ENCODE results near the gene TMEM191C.
"Not testable (repeated sequence)": the region's sequence is repeated elsewhere in the genome, so short reads cannot be mapped to it uniquely, and the experiment has no call there.

GRCh38 chr22:21493789-21494782 is 26.9 kb downstream of the TMEM191C start:
- TF ChIP-seq, protein P1, sequence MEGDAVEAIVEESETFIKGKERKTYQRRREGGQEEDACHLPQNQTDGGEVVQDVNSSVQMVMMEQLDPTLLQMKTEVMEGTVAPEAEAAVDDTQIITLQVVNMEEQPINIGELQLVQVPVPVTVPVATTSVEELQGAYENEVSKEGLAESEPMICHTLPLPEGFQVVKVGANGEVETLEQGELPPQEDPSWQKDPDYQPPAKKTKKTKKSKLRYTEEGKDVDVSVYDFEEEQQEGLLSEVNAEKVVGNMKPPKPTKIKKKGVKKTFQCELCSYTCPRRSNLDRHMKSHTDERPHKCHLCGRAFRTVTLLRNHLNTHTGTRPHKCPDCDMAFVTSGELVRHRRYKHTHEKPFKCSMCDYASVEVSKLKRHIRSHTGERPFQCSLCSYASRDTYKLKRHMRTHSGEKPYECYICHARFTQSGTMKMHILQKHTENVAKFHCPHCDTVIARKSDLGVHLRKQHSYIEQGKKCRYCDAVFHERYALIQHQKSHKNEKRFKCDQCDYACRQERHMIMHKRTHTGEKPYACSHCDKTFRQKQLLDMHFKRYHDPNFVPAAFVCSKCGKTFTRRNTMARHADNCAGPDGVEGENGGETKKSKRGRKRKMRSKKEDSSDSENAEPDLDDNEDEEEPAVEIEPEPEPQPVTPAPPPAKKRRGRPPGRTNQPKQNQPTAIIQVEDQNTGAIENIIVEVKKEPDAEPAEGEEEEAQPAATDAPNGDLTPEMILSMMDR (IDR thresholded peaks at IDR 0.05) = not testable (repeated sequence)
- not testable (repeated sequence) for TF ChIP-seq POLR2A (IDR thresholded peaks at IDR 0.05)
